Activated CD8-positive, alpha-beta memory T cell treated with anti-CD3 and anti-CD28 coated beads, Interleukin-2, amount 50 U/mL, for 1 hour (primary cell): Measurements from ENCODE around the gene ARHGAP4.

Source experiments
- DNase-seq: peaks from one replicate; pipeline ENCODE4 v3.0.0-alpha.2; 2020; ENCODE audit errors: extremely low read depth

ARHGAP4 gene

DNA sequence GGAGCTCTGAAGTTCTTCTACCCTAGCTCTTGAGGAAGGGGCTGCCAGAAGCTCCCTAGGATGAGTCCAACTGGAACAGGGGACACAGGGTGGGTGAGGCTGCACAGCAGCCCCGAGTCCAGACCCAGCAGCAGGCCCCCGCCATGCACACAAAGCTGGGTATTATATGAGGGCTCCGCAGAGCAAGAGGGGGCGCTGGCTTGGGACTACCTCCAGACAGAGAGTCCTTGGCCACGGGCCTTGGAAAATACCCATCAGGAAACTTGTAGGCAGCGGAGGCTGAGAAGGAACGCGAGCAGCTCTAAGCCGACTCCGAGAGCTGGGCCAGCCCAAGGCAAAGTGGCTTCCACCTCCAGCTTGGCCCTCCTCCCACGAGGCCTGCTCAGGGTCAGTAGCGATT is 37.5 kb upstream of the ARHGAP4 start:
- no peak for DNase-seq

- no peak for DNase-seq
Measured at GRCh38 chrX:153961292-153961691, 35.2 kb upstream of the ARHGAP4 start.

DNA sequence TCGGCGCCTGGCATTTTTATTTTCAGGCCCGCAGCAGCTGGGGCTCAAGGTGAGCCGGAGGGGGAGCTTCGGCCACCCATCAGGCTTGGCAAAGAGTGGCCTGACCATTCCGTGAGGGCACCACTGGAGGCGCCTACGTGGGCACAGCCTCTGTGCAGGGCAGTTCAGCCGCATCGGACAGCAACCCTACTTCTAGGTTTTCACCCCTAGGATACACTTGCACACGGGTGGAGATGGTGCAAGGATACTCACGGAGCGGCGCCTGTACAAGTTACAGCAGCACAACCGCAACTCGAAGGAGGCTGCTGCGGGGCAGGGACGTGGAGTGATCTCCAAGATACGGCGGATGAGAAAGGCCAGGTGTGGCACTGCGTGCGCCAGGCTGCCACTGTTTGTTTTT is 34.7 kb upstream of the ARHGAP4 start:
- no peak for DNase-seq

DNA sequence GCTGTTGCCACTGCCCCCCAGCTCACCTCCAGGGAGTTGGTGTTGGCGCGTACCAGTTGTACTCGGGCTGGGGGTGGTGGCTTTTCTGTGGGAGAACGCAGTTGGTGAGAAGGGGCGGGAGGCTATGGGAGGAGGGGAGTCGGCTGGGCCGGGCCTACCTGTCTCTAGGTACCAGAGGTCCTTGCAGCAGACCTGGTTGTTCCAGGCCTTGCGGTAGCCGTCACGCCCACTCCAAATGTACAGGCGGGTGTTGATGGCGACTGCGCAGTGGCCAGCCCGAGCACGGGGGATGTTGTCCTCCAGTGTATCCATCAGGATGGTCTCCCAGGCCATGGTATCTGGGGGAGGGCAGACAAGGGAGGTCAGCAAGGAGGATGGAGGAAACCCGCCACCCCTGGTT is 34.0 kb upstream of the ARHGAP4 start:
- DNase-seq = no peak

DNA sequence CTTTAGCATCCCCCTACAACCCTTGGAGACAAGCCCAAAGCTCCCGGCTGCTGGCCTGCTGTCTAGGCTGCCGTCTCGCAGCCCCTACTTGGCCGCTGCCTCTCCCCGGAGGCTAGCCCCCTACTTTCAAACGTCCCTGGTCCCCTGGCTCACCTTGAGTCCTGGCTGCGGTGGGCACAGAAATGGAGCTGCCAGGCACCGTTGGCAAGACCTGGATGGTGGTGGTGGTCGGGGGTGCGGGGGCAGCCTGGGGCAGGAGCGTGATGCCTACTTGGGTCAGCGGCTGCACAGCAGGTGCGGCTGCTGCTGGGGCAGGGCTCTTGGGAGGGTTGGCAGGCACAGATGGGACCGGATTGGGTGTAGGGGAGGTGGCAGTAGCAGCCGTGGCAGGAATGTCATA is 33.6 kb upstream of the ARHGAP4 start:
- no peak for DNase-seq

GRCh38 chrX:153958605-153959004 is 32.5 kb upstream of the ARHGAP4 start:
- no peak for DNase-seq

DNA sequence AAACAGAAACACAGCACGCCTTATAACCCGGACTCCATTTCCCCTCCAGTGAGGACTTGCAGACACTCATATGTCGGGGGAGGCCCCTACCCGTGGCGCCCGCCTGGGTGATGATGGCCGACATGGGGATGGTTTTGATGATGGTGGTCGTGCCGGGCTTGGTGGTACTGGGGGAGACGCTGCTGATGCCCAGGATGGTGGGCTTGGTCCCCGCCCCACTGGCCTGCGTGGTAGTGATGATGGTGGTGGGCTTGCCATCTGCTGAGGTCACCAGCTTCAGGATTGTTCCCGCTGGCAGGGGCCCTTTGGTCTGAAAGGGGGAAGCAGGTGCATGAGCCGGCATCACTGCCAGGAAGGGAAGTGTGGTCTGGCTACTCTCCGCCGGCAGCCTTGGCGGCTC is 31.2 kb upstream of the ARHGAP4 start:
- no peak for DNase-seq

GRCh38 chrX:153956044-153956907 is 30.2 kb upstream of the ARHGAP4 start:
- no peak for DNase-seq

DNA sequence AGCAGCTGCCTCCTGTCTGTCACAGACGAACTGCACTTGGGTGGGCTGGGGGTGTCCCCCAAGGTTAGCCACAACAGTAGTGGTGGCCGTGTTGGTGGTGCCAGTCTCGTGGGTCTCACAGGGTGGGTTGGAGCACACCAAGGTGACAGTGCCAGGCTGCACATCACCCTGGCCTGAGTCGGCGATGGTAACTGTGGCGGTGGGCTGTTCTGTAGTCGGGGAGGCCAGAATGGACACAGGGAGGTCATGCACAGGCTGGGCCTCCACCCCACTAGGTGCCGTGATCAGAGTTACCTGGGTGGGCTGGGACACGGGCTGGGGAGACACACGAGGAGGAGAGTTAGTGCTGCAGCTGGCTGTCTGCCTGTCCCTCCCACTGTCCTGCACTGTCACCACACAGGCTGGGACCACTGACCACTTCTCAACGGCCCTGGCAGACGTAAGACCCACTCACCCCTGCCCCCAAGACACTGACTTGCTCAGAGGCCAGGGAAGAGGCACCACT is 29.2 kb upstream of the ARHGAP4 start:
- DNase-seq = no peak

- no peak for DNase-seq
Measured at GRCh38 chrX:153954558-153955227, 28.6 kb upstream of the ARHGAP4 start.

DNA sequence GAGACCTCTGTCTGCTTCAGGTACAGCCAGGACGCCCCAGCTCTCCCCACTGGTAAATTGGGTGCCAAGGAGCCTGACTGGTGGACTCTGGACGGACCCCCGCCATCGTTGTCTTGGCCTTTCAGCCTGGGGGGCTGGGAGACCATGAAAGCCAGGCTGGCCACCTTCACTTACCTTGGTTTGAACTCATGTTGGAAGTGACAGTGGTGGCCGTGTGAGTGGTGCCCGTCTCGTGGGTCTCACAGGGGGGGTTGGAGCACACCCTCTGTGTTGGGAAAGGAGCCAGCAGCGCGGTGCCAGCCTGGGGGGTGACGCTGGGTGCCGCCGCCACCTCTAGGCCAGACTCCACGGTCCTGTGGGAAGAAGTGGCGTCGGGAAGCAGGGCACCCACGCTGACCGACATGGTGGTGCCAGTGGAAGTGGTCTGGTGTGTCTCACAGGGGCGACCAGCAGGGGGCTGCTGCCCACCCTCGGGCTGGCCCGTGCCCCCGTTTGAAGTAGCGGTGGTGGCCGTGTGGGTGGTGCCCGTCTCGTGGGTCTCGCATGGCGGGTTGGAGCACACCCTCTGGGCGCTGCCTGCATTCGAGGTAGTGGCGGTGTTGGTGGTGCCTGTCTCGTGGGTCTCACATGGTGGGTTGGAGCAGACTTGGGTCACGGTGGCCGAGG is 28.0 kb upstream of the ARHGAP4 start:
- no peak for DNase-seq

GRCh38 chrX:153953342-153953830 is 27.3 kb upstream of the ARHGAP4 start:
- DNase-seq = peak; percentile 51

GRCh38 chrX:153952373-153953026 is 26.4 kb upstream of the ARHGAP4 start:
- no peak for DNase-seq

GRCh38 chrX:153951683-153952372 is 25.8 kb upstream of the ARHGAP4 start:
- DNase-seq = no peak

GRCh38 chrX:153950127-153950526 is 24.1 kb upstream of the ARHGAP4 start:
- no peak for DNase-seq

DNA sequence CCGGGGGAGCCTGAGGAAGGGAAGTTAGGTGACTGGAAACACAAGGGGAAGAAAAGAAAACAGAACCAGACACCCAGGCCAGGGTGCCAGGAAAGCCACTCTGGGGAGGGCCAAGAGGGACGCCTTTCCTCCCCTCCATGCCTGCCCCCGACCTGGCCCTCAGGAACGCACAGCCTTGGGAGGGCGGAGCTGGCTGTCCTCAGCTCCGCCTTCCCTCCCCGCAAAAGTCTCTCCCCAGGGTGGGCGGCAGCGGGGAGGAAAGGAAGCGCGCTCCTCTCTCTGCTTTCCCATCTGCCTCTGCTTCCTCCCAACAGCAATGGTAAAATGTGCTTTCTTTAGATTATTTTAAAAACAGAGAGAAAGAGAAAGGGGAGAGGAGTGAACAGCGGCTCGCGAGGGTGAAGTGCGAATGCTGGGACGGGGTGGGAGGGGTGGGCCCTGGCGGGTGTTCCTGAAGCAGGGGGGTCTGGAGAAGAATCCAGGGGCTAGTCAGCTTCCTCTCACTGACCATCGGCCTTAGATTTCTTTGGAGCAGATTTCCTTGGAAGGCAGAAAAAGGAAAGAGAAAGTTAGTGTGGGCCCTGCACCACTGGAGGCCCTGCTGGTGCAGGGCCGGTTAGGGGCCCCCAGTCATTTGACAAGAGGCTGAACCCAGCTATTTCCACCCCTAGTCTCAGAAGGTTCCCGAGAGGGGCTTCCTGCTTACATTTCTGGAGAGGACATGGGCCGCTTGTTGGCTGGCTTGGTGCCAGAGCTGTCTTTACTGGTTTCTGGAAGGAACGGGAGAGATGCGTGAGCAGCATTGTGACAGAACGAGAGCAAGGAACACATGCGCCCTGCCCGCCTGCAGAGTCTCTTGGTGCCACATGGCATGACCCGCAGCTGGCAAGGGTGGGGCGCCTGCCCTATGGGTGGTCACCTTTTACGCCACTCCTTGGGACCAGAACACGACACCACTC is 23.1 kb upstream of the ARHGAP4 start:
- DNase-seq = no peak

GRCh38 chrX:153948002-153948466 is 22.0 kb upstream of the ARHGAP4 start:
- no peak for DNase-seq

DNA sequence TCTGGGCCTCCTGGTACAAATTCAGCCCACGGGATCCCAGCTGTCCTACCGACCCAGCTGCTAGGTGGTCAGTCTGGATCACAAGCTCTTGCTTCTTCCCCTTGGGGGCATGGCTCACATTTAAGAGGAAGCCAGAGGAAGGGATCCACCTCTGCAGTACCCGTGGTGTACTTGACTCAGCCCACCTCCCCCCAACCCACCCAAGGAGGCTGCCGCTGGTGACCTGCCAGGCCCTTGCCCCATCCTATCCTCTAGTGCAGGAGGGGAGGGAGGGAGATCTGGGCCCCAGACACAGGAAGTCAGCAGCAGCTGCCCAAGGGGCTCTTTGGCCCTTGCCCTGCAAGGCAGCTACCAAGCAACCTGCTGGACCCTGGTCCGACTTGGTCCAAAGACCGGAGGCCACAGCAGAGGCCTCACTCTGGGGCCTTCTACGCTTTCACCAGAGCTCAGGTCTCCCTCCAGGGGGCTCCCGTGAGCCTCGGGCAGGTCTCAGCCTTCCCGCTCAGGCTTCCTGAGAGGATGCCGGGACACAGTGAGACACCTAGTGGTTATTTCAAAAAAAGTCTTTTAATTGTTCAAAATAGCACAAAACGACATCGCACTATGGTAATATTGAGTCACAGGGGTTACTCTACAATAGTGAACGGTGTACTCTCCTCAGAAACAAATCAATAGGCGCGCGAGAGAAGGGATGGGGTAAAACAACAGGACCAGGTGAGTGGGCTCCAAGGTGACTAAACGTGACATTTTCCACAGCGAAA is 21.1 kb upstream of the ARHGAP4 start:
- DNase-seq = no peak
